Measurements from ENCODE around the gene KANSL1L. TPM values are rescaled to one million over a fixed set of nuclear protein-coding genes. Genes with fewer than 3 reads are reported as not detected.

The KANSL1L gene
- total RNA-seq, 4 donors from 2014 or later: 13.7 to 43.8 (median 25.5) TPM

DNA sequence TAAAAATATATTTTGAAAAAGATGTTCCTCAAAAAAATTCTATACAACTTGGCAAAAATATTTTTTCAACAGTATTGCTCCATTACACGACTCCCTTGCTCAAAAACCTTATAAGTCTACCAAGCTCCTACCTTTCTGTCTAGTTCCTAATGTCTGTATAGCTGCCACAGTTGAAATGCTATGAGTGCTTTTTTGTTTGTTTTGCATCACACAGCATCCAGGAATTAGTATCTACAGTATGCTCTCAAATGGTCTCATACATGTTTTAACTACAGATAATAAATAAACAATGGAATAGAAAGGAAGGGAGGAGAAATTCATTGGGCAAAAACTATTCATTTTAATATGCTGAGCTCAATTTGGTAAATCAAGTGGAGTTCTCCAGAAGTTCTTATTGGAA, 36.7 kb upstream of the KANSL1L start:
- TF ChIP-seq POLR2A (IDR thresholded peaks at IDR 0.05) (no peak), POLR2AphosphoS5 (IDR thresholded peaks at IDR 0.05) (no peak), EP300 (IDR thresholded peaks at IDR 0.05; ENCODE audit: low read depth) (no peak)
- TF ChIP-seq, protein P1, sequence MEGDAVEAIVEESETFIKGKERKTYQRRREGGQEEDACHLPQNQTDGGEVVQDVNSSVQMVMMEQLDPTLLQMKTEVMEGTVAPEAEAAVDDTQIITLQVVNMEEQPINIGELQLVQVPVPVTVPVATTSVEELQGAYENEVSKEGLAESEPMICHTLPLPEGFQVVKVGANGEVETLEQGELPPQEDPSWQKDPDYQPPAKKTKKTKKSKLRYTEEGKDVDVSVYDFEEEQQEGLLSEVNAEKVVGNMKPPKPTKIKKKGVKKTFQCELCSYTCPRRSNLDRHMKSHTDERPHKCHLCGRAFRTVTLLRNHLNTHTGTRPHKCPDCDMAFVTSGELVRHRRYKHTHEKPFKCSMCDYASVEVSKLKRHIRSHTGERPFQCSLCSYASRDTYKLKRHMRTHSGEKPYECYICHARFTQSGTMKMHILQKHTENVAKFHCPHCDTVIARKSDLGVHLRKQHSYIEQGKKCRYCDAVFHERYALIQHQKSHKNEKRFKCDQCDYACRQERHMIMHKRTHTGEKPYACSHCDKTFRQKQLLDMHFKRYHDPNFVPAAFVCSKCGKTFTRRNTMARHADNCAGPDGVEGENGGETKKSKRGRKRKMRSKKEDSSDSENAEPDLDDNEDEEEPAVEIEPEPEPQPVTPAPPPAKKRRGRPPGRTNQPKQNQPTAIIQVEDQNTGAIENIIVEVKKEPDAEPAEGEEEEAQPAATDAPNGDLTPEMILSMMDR (IDR thresholded peaks at IDR 0.05): no peak

DNA sequence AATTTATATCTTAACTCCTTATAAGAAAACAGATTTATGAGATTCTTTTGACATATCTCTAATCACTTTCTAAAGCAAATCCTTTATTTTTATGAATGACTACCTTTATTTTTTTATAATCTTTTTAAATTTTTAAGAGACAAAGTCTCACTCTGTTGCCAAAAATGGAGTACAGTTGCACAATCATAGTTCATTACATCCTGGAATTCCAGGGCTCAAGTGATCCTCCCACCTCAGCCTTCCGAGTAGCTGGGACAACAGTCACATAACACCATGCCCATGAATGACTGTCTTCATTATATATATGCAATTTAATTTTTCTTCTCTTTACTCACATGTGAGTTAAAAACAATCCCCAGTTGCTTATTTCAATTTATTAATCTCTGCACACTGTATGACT, 32.3 kb upstream of the KANSL1L start:
- intact Hi-C loops (cut with DNase I; ENCODE audit: low total_unique reads): no loop called here
- peaks cover 27% of the 10 kb centered on the region for H3K27me3 ChIP-seq
- no peak overlapping the region for H3K4me3 ChIP-seq
- no peaks in the 10 kb centered on the region for H3K9me3 ChIP-seq
- H3K36me3 ChIP-seq: no peaks in the 10 kb centered on the region
- TF ChIP-seq EP300 (IDR thresholded peaks at IDR 0.05; ENCODE audit: low read depth): no peak
- TF ChIP-seq POLR2AphosphoS5 (IDR thresholded peaks at IDR 0.05): no peak
- TF ChIP-seq, protein P1 (IDR thresholded peaks at IDR 0.05): no peak
- TF ChIP-seq POLR2A (IDR thresholded peaks at IDR 0.05): no peak
- WGBS, 2 donors (ENCODE audit: low coverage in 1 of 2): 47 to 60% methylated on average over 1 of the region's 1 CpG
- H3K27ac ChIP-seq: no peak overlapping the region
- no peak for DNase-seq
- in situ Hi-C loops (cut with MboI; ENCODE audit: low pct_ligation_motif_present in 1 of 4, low pct_unique_long_range_greater_than_20kb in 1 of 4, low sequenced_read_pairs in 3 of 4): loop anchor here (10.0 to 25.0 kb wide), 3 partner anchors 229 to 891 kb away; no protein-coding TSS in a partner anchor
- H3K4me1 ChIP-seq: no peaks in the 10 kb centered on the region

More for the DNA sequence above, 36.7 kb upstream of the KANSL1L start:
- no peak for DNase-seq
- Histone ChIP-seq H3K4me3 (no peak overlapping the region), H3K9me3 (no peaks in the 10 kb centered on the region), H3K4me1 (no peaks in the 10 kb centered on the region), H3K27me3 (peaks cover 12% of the 10 kb centered on the region), H3K27ac (no peak overlapping the region), H3K36me3 (no peaks in the 10 kb centered on the region)
- intact Hi-C loops (cut with DNase I; ENCODE audit: low total_unique reads) (no loop called here), in situ Hi-C loops (cut with MboI; ENCODE audit: low pct_ligation_motif_present in 1 of 4, low pct_unique_long_range_greater_than_20kb in 1 of 4, low sequenced_read_pairs in 3 of 4) (loop anchor here (10.0 to 25.0 kb wide), 3 partner anchors 233 to 896 kb away; no protein-coding TSS in a partner anchor)
- 64 to 80% methylated on average over 1 of the region's 1 CpG for WGBS, 2 donors (ENCODE audit: low coverage in 1 of 2)

DNA sequence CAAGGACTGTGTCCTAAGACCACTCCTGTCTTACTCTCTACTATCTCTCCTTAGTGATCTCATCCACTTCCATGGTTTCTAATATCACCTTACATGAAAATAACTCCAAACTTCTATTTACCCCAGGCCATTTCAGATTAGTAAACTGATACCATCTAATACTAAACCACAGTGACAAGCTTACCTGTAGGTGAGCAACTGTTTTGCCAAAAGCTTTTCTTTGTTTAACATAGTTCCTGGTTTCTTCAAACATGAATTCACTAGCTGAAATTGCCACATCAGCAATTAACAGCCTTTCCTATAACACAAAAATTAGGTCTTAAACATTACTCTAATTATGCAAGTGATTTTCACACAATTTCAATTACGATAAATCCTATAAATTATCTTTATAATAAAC, 31.9 kb upstream of the KANSL1L start:
- Histone ChIP-seq H3K4me3 (no peak overlapping the region), H3K4me1 (no peaks in the 10 kb centered on the region), H3K9me3 (no peaks in the 10 kb centered on the region), H3K36me3 (no peaks in the 10 kb centered on the region), H3K27me3 (peaks cover 27% of the 10 kb centered on the region), H3K27ac (no peak overlapping the region)
- intact Hi-C loops (cut with DNase I; ENCODE audit: low total_unique reads) (no loop called here), in situ Hi-C loops (cut with MboI; ENCODE audit: low pct_ligation_motif_present in 1 of 4, low pct_unique_long_range_greater_than_20kb in 1 of 4, low sequenced_read_pairs in 3 of 4) (loop anchor here (10.0 to 25.0 kb wide), 3 partner anchors 228 to 891 kb away; no protein-coding TSS in a partner anchor)
- 72 to 74% methylated on average over 1 of the region's 1 CpG for WGBS, 2 donors (ENCODE audit: low coverage in 1 of 2)
- no peak for TF ChIP-seq POLR2AphosphoS5 (IDR thresholded peaks at IDR 0.05)
- TF ChIP-seq, protein P1 (IDR thresholded peaks at IDR 0.05): no peak
- no peak for DNase-seq

DNA sequence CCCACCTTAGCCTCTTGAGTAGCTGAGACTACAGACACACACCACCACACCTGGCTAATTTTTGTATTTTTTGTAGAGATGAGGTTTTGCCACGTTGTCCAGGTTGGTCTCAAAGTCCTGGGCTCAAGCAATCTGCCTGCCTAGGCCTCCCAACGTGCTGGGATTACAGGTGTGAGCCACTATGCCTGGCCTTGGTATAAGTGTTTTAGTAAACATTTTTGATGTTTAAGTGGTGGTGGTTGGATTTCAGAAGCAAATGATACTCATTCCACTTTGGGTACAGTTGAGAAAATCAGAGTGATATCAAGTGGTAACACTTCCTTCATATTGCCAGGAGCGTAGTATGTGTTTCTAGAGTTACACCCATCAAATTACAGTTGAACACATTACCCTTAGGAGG, 28.6 kb upstream of the KANSL1L start:
- TF ChIP-seq, protein P1 (IDR thresholded peaks at IDR 0.05): no peak
- TF ChIP-seq POLR2A (IDR thresholded peaks at IDR 0.05): no peak
- TF ChIP-seq EP300 (IDR thresholded peaks at IDR 0.05; ENCODE audit: low read depth): no peak
- TF ChIP-seq POLR2AphosphoS5 (IDR thresholded peaks at IDR 0.05): no peak
- in situ Hi-C loops (cut with MboI; ENCODE audit: low pct_ligation_motif_present in 1 of 4, low pct_unique_long_range_greater_than_20kb in 1 of 4, low sequenced_read_pairs in 3 of 4): loop anchor here (5.0 to 25.0 kb wide), 6 partner anchors 125 to 888 kb away; no protein-coding TSS in a partner anchor

More for the DNA sequence above, 28.6 kb upstream of the KANSL1L start:
- Histone ChIP-seq H3K4me3 (no peak overlapping the region), H3K4me1 (peaks cover 0 to 5% (median 0%) of the 10 kb centered on the region in 4 donors), H3K27me3 (peaks cover 27% of the 10 kb centered on the region), H3K9me3 (no peaks in the 10 kb centered on the region), H3K36me3 (no peaks in the 10 kb centered on the region), H3K27ac (no peak overlapping the region)
- 70 to 78% methylated on average over 1 to 3 of the region's 3 CpGs for WGBS, 2 donors (ENCODE audit: low coverage in 1 of 2)
- intact Hi-C loops (cut with DNase I; ENCODE audit: low total_unique reads): loop anchor here (2.0 kb wide), 1 partner anchor 223 kb away; no protein-coding TSS in a partner anchor
- DNase-seq: no peak
